H1 (cell line): ENCODE results near the gene OR2AG2.

ENCODE experiments used
- ASH2L ChIP-seq: fragments of 200-600, 300-600 bp; sonication (generic); IDR thresholded peaks from one replicate; pipeline ENCODE4 v1.7.1; 2017; ENCODE audit warnings: low read length
- CEBPB ChIP-seq: IDR thresholded peaks from 2 replicates; pipeline ENCODE4 v1.6.1; 2012; ENCODE audit warnings: low read depth, low read length
- CHD2 ChIP-seq: IDR thresholded peaks from 2 replicates; pipeline ENCODE4 v1.6.1; 2012; ENCODE audit warnings: low read length, improper control_type of control experiment
- CREB1 ChIP-seq: IDR thresholded peaks from 2 replicates; pipeline ENCODE4 v1.6.1; 2012; ENCODE audit warnings: inconsistent platforms
- EP300 ChIP-seq, 2 experiments: IDR thresholded peaks; 1 replicate in 1 of 2; 2 replicates in 1 of 2; pipeline ENCODE4 v1.6.1; 2011 to 2012; ENCODE audit warnings: low read depth in 2 of 2, low read length in 2 of 2, mild to moderate bottlenecking in 2 of 2, borderline replicate concordance in 1 of 2, inconsistent platforms in 1 of 2, moderate library complexity in 1 of 2
- GTF2F1 ChIP-seq: IDR thresholded peaks from 2 replicates; pipeline ENCODE4 v1.6.1; 2012; ENCODE audit warnings: low read depth, low read length, improper control_type of control experiment, borderline replicate concordance
- JUND ChIP-seq: IDR thresholded peaks from 2 replicates; pipeline ENCODE4 v1.6.1; 2011; ENCODE audit warnings: mild to moderate bottlenecking, improper control_type of control experiment, low read length
- POLR2AphosphoS5 ChIP-seq: IDR thresholded peaks from 2 replicates; pipeline ENCODE4 v1.6.1; 2011; ENCODE audit warnings: low read depth, low read length
- POU5F1 ChIP-seq: IDR thresholded peaks from 2 replicates; pipeline ENCODE4 v1.6.1; 2011; ENCODE audit warnings: low read depth, mild to moderate bottlenecking, low read length, moderate library complexity
- RAD21 ChIP-seq, 2 experiments: IDR thresholded peaks in 1 of 2; conservative IDR thresholded peaks in 1 of 2; 2 replicates each; pipeline ENCODE4 v1.6.1; 2011; ENCODE audit warnings: low read depth in 2 of 2, low read length in 2 of 2, improper control_type of control experiment in 1 of 2, inconsistent platforms in 1 of 2, mild to moderate bottlenecking in 1 of 2, moderate library complexity in 1 of 2
- TF ChIP-seq, protein P1 (sequence below): IDR thresholded peaks from 2 replicates; pipeline ENCODE4 v1.6.1; 2012; ENCODE audit warnings: inconsistent platforms
- TF ChIP-seq, protein P2 (sequence below), 3 experiments: IDR thresholded peaks; 1 replicate in 2 of 3; 2 replicates in 1 of 3; pipeline versions ENCODE4 v1.5.1 to v1.6.1; 2011; ENCODE audit warnings: low read length in 3 of 3, mild to moderate bottlenecking in 3 of 3, inconsistent platforms in 2 of 3, low read depth in 1 of 3, moderate library complexity in 1 of 3; ENCODE audit not compliant: insufficient read depth in 1 of 3; ENCODE audit errors: control extremely low read depth in 1 of 3
- TF ChIP-seq, protein P3 (sequence below): IDR thresholded peaks from 2 replicates; pipeline ENCODE4 v1.6.1; 2012; ENCODE audit warnings: low read length, inconsistent platforms

DNA sequence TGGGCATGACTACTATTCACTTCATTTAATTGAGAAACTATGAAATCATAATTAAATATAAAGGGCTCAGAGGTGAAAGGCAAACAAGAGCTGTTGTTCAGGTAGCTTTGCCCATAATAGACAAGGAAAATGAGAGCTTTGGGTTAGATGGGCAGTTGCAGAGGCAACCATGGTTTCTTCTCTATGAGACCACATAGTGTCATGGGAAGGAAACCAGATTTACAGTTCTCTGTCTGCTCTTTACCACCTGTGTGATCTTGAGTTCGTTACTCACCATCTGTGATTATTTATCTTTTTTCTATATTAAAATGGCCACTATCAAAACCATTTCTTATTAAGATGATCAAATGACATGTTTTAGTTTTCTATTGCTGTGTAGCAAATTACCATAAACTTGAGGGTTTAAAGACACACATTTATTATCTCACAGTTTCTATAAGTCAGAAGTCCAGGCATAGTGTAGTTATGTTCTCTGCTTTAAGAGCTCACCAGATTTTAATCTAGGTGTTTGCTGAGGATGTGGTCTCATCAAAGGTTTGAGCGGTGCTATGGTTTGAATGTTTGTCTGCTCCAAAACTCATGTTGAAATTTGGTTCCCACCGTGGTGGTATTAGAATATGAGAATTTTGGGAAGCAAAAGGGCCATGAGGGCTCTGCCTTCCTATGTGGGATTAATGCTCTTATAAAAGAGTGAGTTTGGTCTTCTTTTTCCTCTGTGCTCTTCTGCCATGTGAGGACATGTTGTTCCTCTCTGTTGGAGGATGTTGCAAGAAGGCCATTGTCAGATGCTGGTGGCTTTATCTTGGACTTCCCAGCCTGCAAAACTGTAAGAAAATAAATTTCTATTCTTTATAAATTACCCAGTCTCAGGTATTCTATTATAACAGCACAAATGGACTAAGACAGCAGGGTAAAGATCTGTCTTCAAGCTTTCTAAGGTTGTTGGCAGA lies 38.2 kb downstream of the OR2AG2 start:
- TF ChIP-seq POU5F1: no peak
- no peak for TF ChIP-seq CREB1
- TF ChIP-seq EP300 (IDR thresholded peaks at IDR 0.05; ENCODE audit: borderline replicate concordance in 1 of 2, low read depth in 2 of 2, low read length in 2 of 2): no peak
- TF ChIP-seq, protein P1, sequence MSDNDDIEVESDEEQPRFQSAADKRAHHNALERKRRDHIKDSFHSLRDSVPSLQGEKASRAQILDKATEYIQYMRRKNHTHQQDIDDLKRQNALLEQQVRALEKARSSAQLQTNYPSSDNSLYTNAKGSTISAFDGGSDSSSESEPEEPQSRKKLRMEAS: no peak
- TF ChIP-seq, protein P2, sequence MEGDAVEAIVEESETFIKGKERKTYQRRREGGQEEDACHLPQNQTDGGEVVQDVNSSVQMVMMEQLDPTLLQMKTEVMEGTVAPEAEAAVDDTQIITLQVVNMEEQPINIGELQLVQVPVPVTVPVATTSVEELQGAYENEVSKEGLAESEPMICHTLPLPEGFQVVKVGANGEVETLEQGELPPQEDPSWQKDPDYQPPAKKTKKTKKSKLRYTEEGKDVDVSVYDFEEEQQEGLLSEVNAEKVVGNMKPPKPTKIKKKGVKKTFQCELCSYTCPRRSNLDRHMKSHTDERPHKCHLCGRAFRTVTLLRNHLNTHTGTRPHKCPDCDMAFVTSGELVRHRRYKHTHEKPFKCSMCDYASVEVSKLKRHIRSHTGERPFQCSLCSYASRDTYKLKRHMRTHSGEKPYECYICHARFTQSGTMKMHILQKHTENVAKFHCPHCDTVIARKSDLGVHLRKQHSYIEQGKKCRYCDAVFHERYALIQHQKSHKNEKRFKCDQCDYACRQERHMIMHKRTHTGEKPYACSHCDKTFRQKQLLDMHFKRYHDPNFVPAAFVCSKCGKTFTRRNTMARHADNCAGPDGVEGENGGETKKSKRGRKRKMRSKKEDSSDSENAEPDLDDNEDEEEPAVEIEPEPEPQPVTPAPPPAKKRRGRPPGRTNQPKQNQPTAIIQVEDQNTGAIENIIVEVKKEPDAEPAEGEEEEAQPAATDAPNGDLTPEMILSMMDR (IDR thresholded peaks at IDR 0.05; ENCODE audit: control extremely low read depth in 1 of 3, insufficient read depth in 1 of 3, low read depth in 1 of 3, low read length in 3 of 3): no peak
- no peak for TF ChIP-seq GTF2F1
- TF ChIP-seq, protein P3, sequence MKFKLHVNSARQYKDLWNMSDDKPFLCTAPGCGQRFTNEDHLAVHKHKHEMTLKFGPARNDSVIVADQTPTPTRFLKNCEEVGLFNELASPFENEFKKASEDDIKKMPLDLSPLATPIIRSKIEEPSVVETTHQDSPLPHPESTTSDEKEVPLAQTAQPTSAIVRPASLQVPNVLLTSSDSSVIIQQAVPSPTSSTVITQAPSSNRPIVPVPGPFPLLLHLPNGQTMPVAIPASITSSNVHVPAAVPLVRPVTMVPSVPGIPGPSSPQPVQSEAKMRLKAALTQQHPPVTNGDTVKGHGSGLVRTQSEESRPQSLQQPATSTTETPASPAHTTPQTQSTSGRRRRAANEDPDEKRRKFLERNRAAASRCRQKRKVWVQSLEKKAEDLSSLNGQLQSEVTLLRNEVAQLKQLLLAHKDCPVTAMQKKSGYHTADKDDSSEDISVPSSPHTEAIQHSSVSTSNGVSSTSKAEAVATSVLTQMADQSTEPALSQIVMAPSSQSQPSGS: no peak
- no peak for TF ChIP-seq POLR2AphosphoS5
- no peak for TF ChIP-seq RAD21 (IDR thresholded peaks at IDR 0.05 in 1 of 2, conservative IDR thresholded peaks at IDR 0.05 in 1 of 2; ENCODE audit: low read depth in 2 of 2, low read length in 2 of 2)
- TF ChIP-seq JUND: no peak
- TF ChIP-seq ASH2L: no peak
- TF ChIP-seq CEBPB: no peak
- TF ChIP-seq CHD2: no peak
